ENCODE data around the gene TMEM135.

GRCh38 chr11:87292598-87292997, 254.9 kb downstream of the TMEM135 start:
- TF ChIP-seq CTCF (IDR thresholded peaks at IDR 0.05; ENCODE audit: insufficient read depth, low read length, poor library complexity, severe bottlenecking) (no peak), EZH2phosphoT487 (conservative IDR thresholded peaks at IDR 0.05; ENCODE audit: low read length) (no peak)
